HepG2 (cell line): ENCODE measurements around the gene KDM4B.

Experiments used
- POLR2A ChIP-seq, 2 experiments: IDR thresholded peaks; 2 replicates each; pipeline ENCODE4 v1.6.1; 2011; ENCODE audit warnings: low read depth in 2 of 2, low read length in 2 of 2, mild to moderate bottlenecking in 1 of 2, moderate library complexity in 1 of 2; ENCODE audit not compliant: insufficient read depth in 1 of 2
- U2AF1 ChIP-seq: fragments of 200-400 bp; formaldehyde crosslinking; optimal IDR thresholded peaks from 2 replicates; pipeline ENCODE3; 2017; ENCODE audit warnings: mild to moderate bottlenecking, low read depth, low read length

- no peak for TF ChIP-seq U2AF1
- TF ChIP-seq POLR2A (IDR thresholded peaks at IDR 0.05; ENCODE audit: insufficient read depth in 1 of 2, low read depth in 2 of 2, low read length in 2 of 2): no peak
Observed at GRCh38 chr19:5141850-5142724, 173.2 kb downstream of the KDM4B start.
